ENCODE data around the gene CFAP46.
"Not testable (repeated sequence)": the region's sequence is repeated elsewhere in the genome, so short reads cannot be mapped to it uniquely, and the experiment has no call there.

Gene CFAP46

GRCh38 chr10:132806110-132806509 is 136.3 kb downstream of the CFAP46 start:
- no peak for ATAC-seq
- no peak for DNase-seq

- ATAC-seq (no peak), DNase-seq (no peak)
These were observed 136.8 kb downstream of the CFAP46 start for GRCh38 chr10:132805599-132805998.

- DNase-seq (no peak), ATAC-seq (no peak)
These were observed 137.5 kb downstream of the CFAP46 start for GRCh38 chr10:132804785-132805426.

- ATAC-seq, result no peak
- no peak for DNase-seq
These were observed 138.1 kb downstream of the CFAP46 start for GRCh38 chr10:132804287-132804686.

- ATAC-seq (no peak), DNase-seq (no peak)
These were observed 138.8 kb downstream of the CFAP46 start for GRCh38 chr10:132803416-132804210.

GRCh38 chr10:132802694-132803320 is 139.6 kb downstream of the CFAP46 start:
- ATAC-seq (no peak), DNase-seq (no peak)

GRCh38 chr10:132802048-132802447 is 140.3 kb downstream of the CFAP46 start:
- no peak for ATAC-seq
- DNase-seq, result no peak

- ATAC-seq, result no peak
These were observed 142.5 kb downstream of the CFAP46 start for GRCh38 chr10:132799865-132800264.

GRCh38 chr10:132798876-132799275 is 143.5 kb downstream of the CFAP46 start:
- no peak for DNase-seq

More at GRCh38 chr10:132799865-132800264, 142.5 kb downstream of the CFAP46 start:
- no peak for DNase-seq

GRCh38 chr10:132798403-132798802 is 144.0 kb downstream of the CFAP46 start:
- ATAC-seq, result no peak
- no peak for DNase-seq

More at GRCh38 chr10:132798876-132799275, 143.5 kb downstream of the CFAP46 start:
- no peak for ATAC-seq

- not testable (repeated sequence) for DNase-seq, ATAC-seq
These were observed 144.4 kb downstream of the CFAP46 start for GRCh38 chr10:132797986-132798385.

- DNase-seq, result no peak
- ATAC-seq, result no peak
These were observed 145.5 kb downstream of the CFAP46 start for GRCh38 chr10:132796846-132797245.

- DNase-seq (no peak), ATAC-seq (no peak)
These were observed 148.2 kb downstream of the CFAP46 start for GRCh38 chr10:132793871-132794849.

- ATAC-seq, result no peak
- DNase-seq, result no peak
These were observed 149.2 kb downstream of the CFAP46 start for GRCh38 chr10:132793213-132793612.

- ATAC-seq (no peak), DNase-seq (no peak)
These were observed 149.6 kb downstream of the CFAP46 start for GRCh38 chr10:132792796-132793195.

GRCh38 chr10:132792099-132792498 is 150.3 kb downstream of the CFAP46 start:
- not testable (repeated sequence) for ATAC-seq, DNase-seq

GRCh38 chr10:132790934-132791829 is 151.2 kb downstream of the CFAP46 start:
- DNase-seq (no peak), ATAC-seq (no peak)

GRCh38 chr10:132790470-132790869 is 151.9 kb downstream of the CFAP46 start:
- DNase-seq, result no peak
- ATAC-seq, result no peak

- ATAC-seq, result no peak
- DNase-seq, result no peak
These were observed 152.7 kb downstream of the CFAP46 start for GRCh38 chr10:132789659-132790148.

- DNase-seq (no peak), ATAC-seq (no peak)
These were observed 153.5 kb downstream of the CFAP46 start for GRCh38 chr10:132788831-132789219.
